Thoracic aorta (tissue), 2 donors: ENCODE results near the gene PGA3. TPM values are rescaled to one million over a fixed set of nuclear protein-coding genes. Genes with fewer than 3 reads are reported as not detected.
"Not testable (repeated sequence)": the region's sequence is repeated elsewhere in the genome, so short reads cannot be mapped to it uniquely, and the experiment has no call there.

Experiments used
- ATAC-seq: fragments of 150-250 bp; one replicate; pipeline ENCODE4 v1.8.0; 2017; ENCODE audit warnings: low read depth; ENCODE audit not compliant: insufficient number of reproducible peaks, low FRiP score
- DNase-seq: peaks from one replicate; pipeline ENCODE4 v3.0.0-alpha.2; 2020; ENCODE audit warnings: low spot score
- H3K27ac ChIP-seq, 2 donors: fragments of 200-600 bp; sonication (generic); 1 replicate in 1 of 2; 2 replicates in 1 of 2; pipeline ENCODE4 v1.5.1; 2016; ENCODE audit warnings: mild to moderate bottlenecking in 2 of 2, moderate library complexity in 2 of 2
- H3K27me3 ChIP-seq: fragments of 200-600 bp; sonication (generic); replicated peaks from 2 replicates; pipeline ENCODE4 v1.6.0; 2016; ENCODE audit warnings: mild to moderate bottlenecking; ENCODE audit not compliant: insufficient read depth
- H3K36me3 ChIP-seq: fragments of 200-600 bp; sonication (generic); one replicate; pipeline ENCODE4 v1.5.1; 2016
- H3K4me1 ChIP-seq, 2 donors: fragments of 200-600 bp; sonication (generic); 1 replicate in 1 of 2; 2 replicates in 1 of 2; pipeline versions ENCODE4 v1.5.1 to v1.6.0; 2016; ENCODE audit warnings: low read depth in 2 of 2, mild to moderate bottlenecking in 1 of 2; ENCODE audit not compliant: control insufficient read depth in 1 of 2
- H3K4me3 ChIP-seq: fragments of 200-600 bp; sonication (generic); 2 replicates; pipeline ENCODE4 v1.5.1; 2016; ENCODE audit warnings: mild to moderate bottlenecking
- H3K9me3 ChIP-seq: fragments of 200-600 bp; sonication (generic); 2 replicates; pipeline ENCODE4 v1.5.1; 2016
- CTCF ChIP-seq: fragments of 200-600 bp; sonication (generic); IDR thresholded peaks from one replicate; pipeline ENCODE4 v1.5.1; 2019; ENCODE audit warnings: antibody characterized with exemption
- total RNA-seq, 2 donors: library from RNA; depleted of rRNA; stranded (reverse); fragments of >200 nt; gene quantifications; one replicate each; pipeline versions ENCODE4 v1.1.0 to v1.2.3, GENCODE V29; 2016

The PGA3 gene
- 1 to 10 TPM; 1.8 to 4.3 TPM for total RNA-seq

- not testable (repeated sequence) for H3K27ac ChIP-seq, DNase-seq, H3K9me3 ChIP-seq, H3K27me3 ChIP-seq, H3K36me3 ChIP-seq, H3K4me1 ChIP-seq, H3K4me3 ChIP-seq, ATAC-seq
Observed at GRCh38 chr11:61202950-61203746, at the start of gene PGA3. TSS of gene PGA3 (plus strand) at chr11:61203515. CDS start at chr11:61203565, 50 bp downstream.

- Histone ChIP-seq H3K36me3 (no peaks in the 10 kb centered on the region), H3K4me3 (peak overlapping the region; percentile 4), H3K27me3 (no peaks in the 10 kb centered on the region), H3K4me1 (peaks cover 43 to 64% of the 10 kb centered on the region in 2 donors), H3K9me3 (no peaks in the 10 kb centered on the region), H3K27ac (peak overlapping the region; percentile 82 to 89)
- DNase-seq (no peak), ATAC-seq (no peak)
- TF ChIP-seq CTCF, result no peak
Observed at GRCh38 chr11:61153593-61154095, 49.7 kb upstream of the PGA3 start.

- H3K9me3 ChIP-seq, result no peaks in the 10 kb centered on the region
- peaks cover 38 to 65% of the 10 kb centered on the region in 2 donors for H3K4me1 ChIP-seq
- H3K27ac ChIP-seq, result peak overlapping the region; percentile 82 to 89
- H3K36me3 ChIP-seq, result no peaks in the 10 kb centered on the region
- TF ChIP-seq CTCF, result no peak
- H3K27me3 ChIP-seq, result no peaks in the 10 kb centered on the region
- DNase-seq, result no peak
- H3K4me3 ChIP-seq, result no peak overlapping the region
- no peak for ATAC-seq
Observed at GRCh38 chr11:61154528-61154927, 48.8 kb upstream of the PGA3 start.

- no peak for TF ChIP-seq CTCF
- Histone ChIP-seq H3K9me3 (no peaks in the 10 kb centered on the region), H3K27ac (no peak overlapping the region), H3K36me3 (no peaks in the 10 kb centered on the region), H3K27me3 (no peaks in the 10 kb centered on the region), H3K4me1 (peaks cover 30 to 63% of the 10 kb centered on the region in 2 donors), H3K4me3 (no peak overlapping the region)
- DNase-seq, result no peak
- ATAC-seq, result no peak
Observed at GRCh38 chr11:61155312-61155711, 48.0 kb upstream of the PGA3 start.

GRCh38 chr11:61155741-61156140 lies 47.6 kb upstream of the PGA3 start:
- H3K9me3 ChIP-seq, result no peaks in the 10 kb centered on the region
- TF ChIP-seq CTCF, result no peak
- peaks cover 28 to 63% of the 10 kb centered on the region in 2 donors for H3K4me1 ChIP-seq
- DNase-seq (no peak), ATAC-seq (no peak)
- H3K36me3 ChIP-seq, result no peaks in the 10 kb centered on the region
- no peak overlapping the region for H3K4me3 ChIP-seq
- no peaks in the 10 kb centered on the region for H3K27me3 ChIP-seq
- H3K27ac ChIP-seq, result no peak overlapping the region
